ENCODE data around the gene SEPTIN8.

SEPTIN8 gene, protein sequence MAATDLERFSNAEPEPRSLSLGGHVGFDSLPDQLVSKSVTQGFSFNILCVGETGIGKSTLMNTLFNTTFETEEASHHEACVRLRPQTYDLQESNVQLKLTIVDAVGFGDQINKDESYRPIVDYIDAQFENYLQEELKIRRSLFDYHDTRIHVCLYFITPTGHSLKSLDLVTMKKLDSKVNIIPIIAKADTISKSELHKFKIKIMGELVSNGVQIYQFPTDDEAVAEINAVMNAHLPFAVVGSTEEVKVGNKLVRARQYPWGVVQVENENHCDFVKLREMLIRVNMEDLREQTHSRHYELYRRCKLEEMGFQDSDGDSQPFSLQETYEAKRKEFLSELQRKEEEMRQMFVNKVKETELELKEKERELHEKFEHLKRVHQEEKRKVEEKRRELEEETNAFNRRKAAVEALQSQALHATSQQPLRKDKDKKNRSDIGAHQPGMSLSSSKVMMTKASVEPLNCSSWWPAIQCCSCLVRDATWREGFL

GRCh38 chr5:132777209-132778069 is at the start of gene SEPTIN8:
TSS of gene SEPTIN8 (minus strand) at chr5:132777239. CDS start at chr5:132777137, 102 bp downstream.
- DNase-seq: peak; percentile 82

DNA sequence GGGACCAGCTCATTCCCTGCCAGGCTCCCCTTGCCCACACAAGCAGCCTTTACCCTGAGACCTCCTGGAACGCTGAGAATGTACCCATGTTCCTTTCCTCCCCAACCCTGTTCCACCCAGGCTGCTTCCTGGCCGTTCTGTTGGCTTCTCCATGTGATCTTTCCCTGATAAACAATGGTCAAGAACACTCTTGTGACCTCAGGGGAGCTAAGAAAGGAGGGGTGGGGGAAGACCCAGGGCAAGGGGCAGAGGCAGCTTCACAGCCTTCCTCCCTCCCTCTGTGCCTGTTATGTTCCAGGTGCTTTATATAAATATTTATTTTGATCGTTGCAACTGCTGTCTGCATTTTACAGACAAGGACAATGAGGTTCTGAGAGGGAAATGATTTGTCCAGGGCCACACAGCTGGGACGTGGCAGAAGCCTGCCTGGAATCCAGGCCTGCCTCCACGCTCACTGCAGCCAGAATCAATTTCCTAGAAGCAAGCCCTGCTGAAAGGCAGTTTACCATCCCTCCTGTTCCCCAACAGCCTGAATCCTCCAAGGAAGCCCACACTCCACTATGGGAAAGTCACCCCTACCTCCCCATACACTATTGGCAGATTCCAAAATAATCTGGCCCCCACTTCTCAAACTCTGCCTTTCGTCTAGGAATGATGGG is 49.5 kb upstream of the SEPTIN8 start:
- DNase-seq: no peak

DNA sequence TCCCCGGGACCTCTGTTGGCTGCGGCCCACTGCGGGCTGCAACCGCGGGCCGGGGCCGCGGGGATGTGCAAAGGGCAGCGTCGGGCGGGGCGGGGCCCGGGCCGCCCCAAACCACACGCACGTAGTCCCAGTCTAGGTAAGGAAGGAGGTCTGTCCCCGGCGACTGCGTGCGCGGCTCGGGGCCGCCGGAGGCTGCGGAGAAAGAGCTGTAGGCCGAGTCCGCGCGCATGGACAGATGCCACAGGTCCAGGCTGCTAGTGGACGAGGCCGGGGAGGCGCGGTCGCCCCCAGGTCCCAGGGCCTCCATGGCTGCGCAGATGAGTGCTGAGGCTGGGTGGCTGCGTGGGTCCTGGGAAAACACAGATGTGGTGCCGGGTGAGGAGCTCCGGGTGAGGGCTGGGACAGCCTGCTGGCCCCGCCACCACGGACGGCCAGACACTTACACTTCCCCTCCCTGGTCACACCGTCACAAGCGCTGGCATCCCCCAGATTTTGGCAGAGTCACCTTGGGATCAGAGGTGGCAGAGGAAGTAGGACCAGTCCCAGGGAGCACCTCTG is 48.9 kb upstream of the SEPTIN8 start:
- no peak for DNase-seq

- DNase-seq: no peak
Observed at GRCh38 chr5:132825033-132825833, 48.2 kb upstream of the SEPTIN8 start.

DNA sequence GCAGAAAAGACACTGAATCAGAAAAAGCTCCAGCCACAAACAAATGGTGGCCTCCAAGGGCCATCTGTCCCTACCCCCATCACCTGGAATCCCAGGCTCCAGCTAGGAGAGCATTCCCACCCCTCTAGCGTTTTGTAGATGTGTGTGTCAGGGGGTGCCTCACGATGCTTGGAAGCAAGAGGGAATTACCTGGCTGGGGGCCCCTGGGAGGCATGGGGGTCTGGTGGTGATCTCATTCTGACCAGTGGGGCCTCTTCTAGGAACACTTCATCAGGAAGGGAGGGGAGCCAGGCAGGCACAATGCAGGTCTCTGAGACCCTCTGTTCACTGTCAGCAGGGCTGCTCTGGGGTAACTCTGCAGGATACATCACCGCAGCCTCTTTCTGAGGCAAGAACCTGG is 47.4 kb upstream of the SEPTIN8 start:
- DNase-seq: no peak

DNA sequence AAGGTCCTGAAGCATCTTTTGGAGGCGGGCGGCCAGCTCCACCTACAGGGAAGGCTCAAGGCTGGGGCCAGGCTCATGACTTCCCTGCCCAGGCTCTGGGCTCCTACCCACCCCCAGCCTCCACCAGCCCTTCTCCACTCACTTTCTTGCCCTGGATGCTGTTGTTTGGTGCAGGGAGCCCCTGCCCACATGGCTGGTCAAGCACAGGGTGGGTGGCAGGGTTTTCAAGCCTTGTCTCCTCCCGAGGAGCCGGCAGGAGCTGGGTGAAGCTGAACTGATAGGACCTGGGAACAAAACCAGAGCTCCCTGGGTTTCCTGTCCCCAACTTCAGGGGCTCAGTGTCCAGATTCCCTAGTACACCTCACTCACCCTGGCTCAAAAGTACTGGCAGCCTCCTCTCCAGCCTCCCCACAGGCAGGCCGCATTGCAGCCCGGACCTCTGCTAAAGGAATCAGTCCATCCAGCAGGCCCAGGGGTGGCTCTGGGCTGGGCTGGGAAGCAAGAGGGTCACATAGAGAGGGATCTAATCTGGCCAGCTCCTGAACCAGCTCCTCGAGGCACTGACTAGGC is 46.5 kb upstream of the SEPTIN8 start:
- no peak for DNase-seq

- DNase-seq: no peak
Observed at GRCh38 chr5:132822650-132823480, 45.8 kb upstream of the SEPTIN8 start.

GRCh38 chr5:132821791-132822190 is 44.8 kb upstream of the SEPTIN8 start:
- DNase-seq: no peak

DNA sequence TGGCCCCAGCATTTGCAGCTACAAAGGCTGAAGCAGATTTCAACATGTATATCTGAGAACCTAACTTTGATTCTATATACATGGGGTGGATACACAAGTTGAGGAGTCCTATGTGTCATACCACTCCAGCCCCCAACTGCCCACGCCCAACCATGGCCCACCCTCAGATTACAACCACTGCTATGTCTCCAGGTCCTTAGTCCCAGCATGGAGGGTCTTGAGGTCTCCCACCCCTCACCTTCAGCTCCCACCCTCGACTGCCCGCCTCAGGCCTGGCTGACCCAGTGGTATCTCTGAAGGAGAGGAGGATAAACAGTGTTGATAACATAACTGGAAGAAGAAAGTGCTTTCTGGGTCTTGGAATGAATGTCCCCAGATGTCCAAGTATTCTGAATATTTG is 44.3 kb upstream of the SEPTIN8 start:
- DNase-seq: no peak

GRCh38 chr5:132820162-132820754 is 43.2 kb upstream of the SEPTIN8 start:
- peak; percentile 96 for DNase-seq

GRCh38 chr5:132819468-132819867 is 42.4 kb upstream of the SEPTIN8 start:
- DNase-seq: no peak

DNA sequence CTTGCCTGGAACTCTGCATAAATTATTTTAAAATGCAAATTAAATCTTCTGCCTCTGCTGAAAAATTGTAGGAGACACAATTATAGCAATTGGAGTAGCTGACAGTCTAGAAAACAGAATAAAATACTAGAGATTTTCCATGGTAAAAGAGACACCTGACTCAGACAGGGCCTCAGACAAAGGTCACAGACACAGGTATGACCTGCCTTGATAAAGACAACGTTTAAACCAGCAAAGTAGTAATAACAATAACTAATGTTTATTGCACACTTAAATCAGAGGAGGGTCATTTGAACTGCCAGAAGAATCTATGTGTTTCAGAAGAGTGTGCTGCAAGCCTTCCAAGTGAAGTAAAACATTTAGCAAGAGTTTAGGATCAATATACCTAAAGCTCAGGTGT is 40.0 kb upstream of the SEPTIN8 start:
- no peak for DNase-seq

DNA sequence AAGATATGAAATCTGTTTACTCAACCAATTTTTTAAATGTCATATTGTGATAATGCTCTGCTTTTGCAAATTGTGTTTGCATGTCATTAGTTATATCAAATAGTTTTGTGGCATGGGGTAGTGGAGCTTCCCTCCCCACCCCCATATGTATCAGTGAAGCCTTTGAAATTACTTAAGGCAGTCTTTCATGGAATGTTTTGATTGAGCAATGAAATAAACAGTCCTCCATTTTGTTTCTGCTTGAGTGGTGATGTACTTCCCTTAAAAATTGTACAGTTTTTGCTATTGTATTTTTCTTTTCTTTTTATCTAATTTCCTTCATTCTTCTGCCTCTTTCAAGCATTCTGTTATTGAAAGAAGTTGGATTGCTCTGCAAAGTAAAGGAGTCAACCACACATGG is 39.5 kb upstream of the SEPTIN8 start:
- DNase-seq: no peak

DNA sequence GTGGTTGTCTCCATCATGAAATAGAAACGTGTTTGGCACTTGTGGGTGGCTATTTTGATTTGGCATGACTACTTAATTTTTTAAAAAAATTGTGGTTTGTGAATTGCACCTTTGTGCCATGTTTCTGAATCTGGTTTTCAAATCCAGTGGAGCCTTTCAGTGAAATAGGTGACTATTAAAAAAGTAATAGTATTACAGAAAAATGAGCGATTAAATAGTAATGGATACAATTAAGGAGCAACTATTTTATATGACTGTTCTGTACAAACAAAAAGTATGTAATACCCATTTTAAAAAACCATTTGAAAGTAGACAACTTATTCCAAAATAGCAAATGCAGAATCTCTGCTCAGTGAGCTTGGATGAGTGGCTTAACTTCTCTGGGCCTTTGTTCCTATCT is 39.0 kb upstream of the SEPTIN8 start:
- DNase-seq: no peak

DNA sequence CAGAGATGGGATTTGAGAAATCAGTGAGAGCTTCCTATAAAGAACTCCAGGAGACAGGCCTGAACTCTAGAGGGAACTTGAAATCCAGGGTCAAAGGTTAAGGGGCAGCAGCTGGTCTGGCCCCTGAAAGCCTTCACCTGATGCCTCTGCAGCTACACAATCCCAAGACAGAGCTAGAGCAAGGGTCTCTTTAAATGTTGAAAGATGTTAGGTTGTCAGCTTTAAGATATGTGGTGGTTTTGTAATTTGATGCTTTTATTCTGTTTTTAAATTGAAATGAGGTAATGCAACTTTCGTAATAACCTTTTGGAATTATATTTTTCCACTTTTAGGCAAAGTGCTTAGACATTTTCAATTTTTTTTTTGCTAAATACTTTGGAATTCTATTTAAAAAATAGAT is 38.4 kb upstream of the SEPTIN8 start:
- no peak for DNase-seq

DNA sequence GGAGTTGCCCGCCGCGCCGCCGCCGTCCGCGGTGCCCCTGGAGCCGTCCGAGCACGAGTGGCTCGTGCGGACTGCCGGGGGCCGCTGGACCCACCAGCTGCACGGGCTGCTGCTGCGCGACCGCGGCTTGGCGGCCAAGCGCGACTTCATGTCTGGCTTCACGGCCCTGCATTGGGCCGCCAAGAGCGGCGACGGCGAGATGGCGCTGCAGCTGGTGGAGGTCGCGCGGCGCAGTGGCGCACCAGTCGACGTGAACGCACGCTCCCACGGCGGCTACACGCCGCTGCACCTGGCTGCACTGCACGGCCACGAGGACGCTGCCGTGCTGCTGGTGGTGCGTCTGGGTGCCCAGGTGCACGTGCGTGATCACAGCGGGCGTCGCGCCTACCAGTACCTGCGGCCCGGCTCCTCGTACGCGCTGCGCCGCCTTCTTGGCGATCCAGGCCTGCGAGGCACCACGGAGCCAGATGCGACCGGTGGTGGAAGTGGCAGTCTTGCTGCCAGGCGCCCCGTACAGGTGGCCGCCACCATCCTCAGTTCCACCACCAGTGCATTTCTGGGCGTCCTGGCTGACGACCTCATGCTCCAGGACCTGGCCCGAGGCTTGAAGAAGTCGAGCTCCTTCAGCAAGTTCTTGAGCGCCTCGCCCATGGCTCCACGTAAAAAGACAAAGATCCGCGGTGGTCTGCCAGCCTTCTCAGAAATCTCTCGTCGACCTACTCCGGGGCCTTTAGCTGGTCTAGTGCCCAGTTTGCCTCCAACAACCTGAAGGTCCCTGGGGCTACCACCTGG is 37.7 kb upstream of the SEPTIN8 start:
- DNase-seq: no peak

GRCh38 chr5:132813599-132814502 is 36.8 kb upstream of the SEPTIN8 start:
- peak; percentile 74 for DNase-seq

All from activated effector memory CD4-positive, alpha-beta T cell treated with anti-CD3 and anti-CD28 coated beads, Interleukin-2, amount 50 U/mL, for 16 hours (primary cell).